Loucy (cell line): ENCODE data around the gene MUC3A.

ENCODE experiments used
- H2AFZ ChIP-seq: fragments of 200-600 bp; sonication (generic); 2 replicates; pipeline ENCODE4 v1.6.0; 2016; ENCODE audit warnings: antibody characterized with exemption, mild to moderate bottlenecking, low read length, moderate library complexity
- H3F3A ChIP-seq: fragments of 200-600 bp; 2 replicates; pipeline ENCODE4 v1.6.0; 2016; ENCODE audit warnings: antibody characterized with exemption, low read depth, mild to moderate bottlenecking
- H3K27me3 ChIP-seq: fragments of 200-600 bp; sonication (generic); 2 replicates; pipeline ENCODE4 v1.6.1; 2014; ENCODE audit warnings: low read length, mild to moderate bottlenecking; ENCODE audit not compliant: insufficient read depth, poor library complexity, severe bottlenecking
- H3K36me3 ChIP-seq: fragments of 200-600 bp; sonication (generic); 2 replicates; pipeline ENCODE4 v1.6.1; 2016; ENCODE audit warnings: low read length; ENCODE audit not compliant: insufficient read depth
- H3K4me1 ChIP-seq: fragments of 200-600 bp; sonication (generic); 2 replicates; pipeline ENCODE4 v1.5.1; 2014; ENCODE audit warnings: low read length, mild to moderate bottlenecking; ENCODE audit not compliant: insufficient read depth, poor library complexity, severe bottlenecking
- H3K4me2 ChIP-seq: fragments of 200-600 bp; sonication (generic); 2 replicates; pipeline ENCODE4 v1.6.0; 2014; ENCODE audit warnings: antibody characterized with exemption, low read length, low read depth, mild to moderate bottlenecking; ENCODE audit not compliant: poor library complexity, severe bottlenecking
- H3K4me3 ChIP-seq: fragments of 200-600 bp; sonication (generic); 2 replicates; pipeline ENCODE4 v1.5.1; 2014; ENCODE audit warnings: low read length, mild to moderate bottlenecking, mixed read lengths; ENCODE audit not compliant: poor library complexity, severe bottlenecking
- H3K79me2 ChIP-seq: fragments of 200-600 bp; sonication (generic); 2 replicates; pipeline ENCODE4 v1.6.1; 2014; ENCODE audit warnings: low read length; ENCODE audit not compliant: insufficient read depth
- H3K9ac ChIP-seq: fragments of 200-600 bp; sonication (generic); 2 replicates; pipeline ENCODE4 v1.6.0; 2014; ENCODE audit warnings: mild to moderate bottlenecking, low read depth, low read length, moderate library complexity; ENCODE audit not compliant: poor library complexity, severe bottlenecking
- H3K9me2 ChIP-seq: fragments of 200-600 bp; sonication (generic); replicated peaks from 2 replicates; pipeline ENCODE4 v1.6.1; 2016; ENCODE audit warnings: low read depth, low read length, mixed read lengths
- H3K9me3 ChIP-seq: fragments of 200-600 bp; sonication (generic); 2 replicates; pipeline ENCODE4 v1.6.1; 2014; ENCODE audit warnings: mild to moderate bottlenecking, antibody characterized with exemption, low read length, low read depth; ENCODE audit not compliant: insufficient read depth
- H4K20me1 ChIP-seq: fragments of 200-600 bp; sonication (generic); 2 replicates; pipeline ENCODE4 v1.6.0; 2014; ENCODE audit warnings: antibody characterized with exemption, low read length, mild to moderate bottlenecking; ENCODE audit not compliant: insufficient read depth, poor library complexity, severe bottlenecking
- EZH2phosphoT487 ChIP-seq: fragments of 200-600 bp; IDR thresholded peaks from 2 replicates; pipeline ENCODE4 v1.6.1; 2018; ENCODE audit warnings: antibody characterized with exemption, mild to moderate bottlenecking, moderate library complexity, borderline replicate concordance
- TF ChIP-seq, protein P1 (sequence below): fragments of 200-600 bp; sonication (generic); conservative IDR thresholded peaks from 2 replicates; pipeline ENCODE4 v1.5.1; 2014; ENCODE audit warnings: mild to moderate bottlenecking, antibody characterized with exemption, low read length

Gene MUC3A

DNA sequence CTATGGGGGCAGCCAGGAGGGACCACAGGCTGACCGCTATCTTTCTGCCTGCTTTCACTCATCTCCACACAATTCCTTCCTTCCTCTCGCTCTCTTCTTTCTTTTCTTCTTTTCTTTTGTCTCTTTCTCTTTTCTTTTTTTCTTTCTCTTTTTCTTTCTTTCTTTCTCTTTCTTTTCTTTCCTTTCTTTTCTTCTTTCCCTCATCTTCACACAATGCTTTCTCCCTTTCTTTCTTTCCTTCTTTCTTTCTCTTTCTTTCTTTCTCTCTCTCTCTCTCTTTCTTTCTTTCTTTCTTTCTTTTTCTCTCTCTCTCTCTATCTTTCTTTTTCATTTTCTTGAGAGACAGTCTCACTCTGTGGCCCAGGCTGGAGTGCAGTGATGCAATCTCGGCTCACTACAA, 13.2 kb downstream of the MUC3A start:
- H3K9ac ChIP-seq: no peak overlapping the region
- H3K4me2 ChIP-seq: no peak overlapping the region
- H3F3A ChIP-seq: no peaks in the 10 kb centered on the region
- H3K9me2 ChIP-seq: no peaks in the 10 kb centered on the region
- no peaks in the 10 kb centered on the region for H3K27me3 ChIP-seq
- no peak overlapping the region for H3K4me3 ChIP-seq
- H3K4me1 ChIP-seq: no peaks in the 10 kb centered on the region
- no peaks in the 10 kb centered on the region for H3K9me3 ChIP-seq
- no peak overlapping the region for H2AFZ ChIP-seq
- H3K36me3 ChIP-seq: no peaks in the 10 kb centered on the region
- TF ChIP-seq, protein P1, sequence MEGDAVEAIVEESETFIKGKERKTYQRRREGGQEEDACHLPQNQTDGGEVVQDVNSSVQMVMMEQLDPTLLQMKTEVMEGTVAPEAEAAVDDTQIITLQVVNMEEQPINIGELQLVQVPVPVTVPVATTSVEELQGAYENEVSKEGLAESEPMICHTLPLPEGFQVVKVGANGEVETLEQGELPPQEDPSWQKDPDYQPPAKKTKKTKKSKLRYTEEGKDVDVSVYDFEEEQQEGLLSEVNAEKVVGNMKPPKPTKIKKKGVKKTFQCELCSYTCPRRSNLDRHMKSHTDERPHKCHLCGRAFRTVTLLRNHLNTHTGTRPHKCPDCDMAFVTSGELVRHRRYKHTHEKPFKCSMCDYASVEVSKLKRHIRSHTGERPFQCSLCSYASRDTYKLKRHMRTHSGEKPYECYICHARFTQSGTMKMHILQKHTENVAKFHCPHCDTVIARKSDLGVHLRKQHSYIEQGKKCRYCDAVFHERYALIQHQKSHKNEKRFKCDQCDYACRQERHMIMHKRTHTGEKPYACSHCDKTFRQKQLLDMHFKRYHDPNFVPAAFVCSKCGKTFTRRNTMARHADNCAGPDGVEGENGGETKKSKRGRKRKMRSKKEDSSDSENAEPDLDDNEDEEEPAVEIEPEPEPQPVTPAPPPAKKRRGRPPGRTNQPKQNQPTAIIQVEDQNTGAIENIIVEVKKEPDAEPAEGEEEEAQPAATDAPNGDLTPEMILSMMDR: no peak
- TF ChIP-seq EZH2phosphoT487: no peak
- H3K79me2 ChIP-seq: no peaks in the 10 kb centered on the region
- H4K20me1 ChIP-seq: no peaks in the 10 kb centered on the region

- no peaks in the 10 kb centered on the region for H3K36me3 ChIP-seq
- H3F3A ChIP-seq: no peaks in the 10 kb centered on the region
- peaks cover 4% of the 10 kb centered on the region for H3K4me1 ChIP-seq
- no peak for TF ChIP-seq EZH2phosphoT487
- TF ChIP-seq, protein P1: no peak
- no peaks in the 10 kb centered on the region for H3K27me3 ChIP-seq
- no peaks in the 10 kb centered on the region for H3K9me2 ChIP-seq
- no peak overlapping the region for H3K4me3 ChIP-seq
- H3K9me3 ChIP-seq: no peaks in the 10 kb centered on the region
- H3K4me2 ChIP-seq: no peak overlapping the region
- no peak overlapping the region for H3K9ac ChIP-seq
- no peaks in the 10 kb centered on the region for H3K79me2 ChIP-seq
- no peak overlapping the region for H2AFZ ChIP-seq
- no peaks in the 10 kb centered on the region for H4K20me1 ChIP-seq
Observed at GRCh38 chr7:100963386-100963785, 14.1 kb downstream of the MUC3A start.

- H4K20me1 ChIP-seq: no peaks in the 10 kb centered on the region
- no peak overlapping the region for H3K4me3 ChIP-seq
- H3K9ac ChIP-seq: no peak overlapping the region
- H3K9me2 ChIP-seq: no peaks in the 10 kb centered on the region
- no peak overlapping the region for H3K4me2 ChIP-seq
- H3K9me3 ChIP-seq: no peaks in the 10 kb centered on the region
- no peaks in the 10 kb centered on the region for H3F3A ChIP-seq
- H2AFZ ChIP-seq: no peak overlapping the region
- no peaks in the 10 kb centered on the region for H3K79me2 ChIP-seq
- TF ChIP-seq, protein P1: no peak
- TF ChIP-seq EZH2phosphoT487: no peak
- H3K4me1 ChIP-seq: peaks cover 4% of the 10 kb centered on the region
- H3K27me3 ChIP-seq: no peaks in the 10 kb centered on the region
- H3K36me3 ChIP-seq: no peaks in the 10 kb centered on the region
Observed at GRCh38 chr7:100963874-100964273, 14.5 kb downstream of the MUC3A start.
